Activated CD4-positive, alpha-beta T cell treated with anti-CD3 and anti-CD28 coated beads for 36 hours (primary cell): ENCODE results near the gene KAZN. TPM values are rescaled to one million over a fixed set of nuclear protein-coding genes. Genes with fewer than 3 reads are reported as not detected.

ENCODE experiments used
- ATAC-seq: fragments of 200-7000 bp; cut with Tn5 transposase; one replicate; pipeline ENCODE4 v1.10.0; 2021; ENCODE audit warnings: mild to moderate bottlenecking, moderate library complexity
- CTCF ChIA-PET: fragments of 350-600 bp; sonication (Branson Sonifier 250); formaldehyde crosslinking; loops from one replicate; lab custom pipeline; 2021; ENCODE audit warnings: antibody characterized with exemption; lab: Charles Lee
- POLR2A ChIA-PET: fragments of 350-600 bp; sonication (Branson Sonifier 250); formaldehyde crosslinking; loops from one replicate; lab custom pipeline; 2021; ENCODE audit warnings: antibody characterized with exemption, inconsistent platforms; lab: Charles Lee
- DNase-seq: peaks from one replicate; pipeline ENCODE4 v3.0.0-alpha.2; 2020
- H3K27ac Mint-ChIP-seq: one replicate; pipeline ENCODE4 v1.8.0; 2021; ENCODE audit warnings: mixed read lengths
- H3K27me3 Mint-ChIP-seq: one replicate; pipeline ENCODE4 v1.8.0; 2021; ENCODE audit warnings: mixed read lengths
- H3K36me3 Mint-ChIP-seq: one replicate; pipeline ENCODE4 v1.8.0; 2021; ENCODE audit warnings: low read depth, mixed read lengths
- H3K4me1 Mint-ChIP-seq: one replicate; pipeline ENCODE4 v1.8.0; 2021; ENCODE audit warnings: mixed read lengths
- H3K4me3 Mint-ChIP-seq: one replicate; pipeline ENCODE4 v1.8.0; 2021; ENCODE audit warnings: mild to moderate bottlenecking, moderate library complexity, mixed read lengths
- H3K9me3 Mint-ChIP-seq: one replicate; pipeline ENCODE4 v1.8.0; 2021; ENCODE audit warnings: low read depth, mixed read lengths
- intact Hi-C, 2 experiments: fragments of 100-400 bp; cut with DNase I in 1 of 2; cut with micrococcal nuclease in 1 of 2; formaldehyde crosslinking; loops; one replicate each; pipeline versions ENCODE4 v1.14.2 to v1.15.1; 2022 to 2024; cut with DNase I, micrococcal nuclease
- total RNA-seq, 2 experiments: library from RNA; stranded (reverse); gene quantifications; one replicate each; pipeline ENCODE4 v1.2.3, GENCODE V29; 2021

The KAZN gene
- total RNA-seq, 2 experiments from 2014 or later = 0.89 to 0.90 TPM

DNA sequence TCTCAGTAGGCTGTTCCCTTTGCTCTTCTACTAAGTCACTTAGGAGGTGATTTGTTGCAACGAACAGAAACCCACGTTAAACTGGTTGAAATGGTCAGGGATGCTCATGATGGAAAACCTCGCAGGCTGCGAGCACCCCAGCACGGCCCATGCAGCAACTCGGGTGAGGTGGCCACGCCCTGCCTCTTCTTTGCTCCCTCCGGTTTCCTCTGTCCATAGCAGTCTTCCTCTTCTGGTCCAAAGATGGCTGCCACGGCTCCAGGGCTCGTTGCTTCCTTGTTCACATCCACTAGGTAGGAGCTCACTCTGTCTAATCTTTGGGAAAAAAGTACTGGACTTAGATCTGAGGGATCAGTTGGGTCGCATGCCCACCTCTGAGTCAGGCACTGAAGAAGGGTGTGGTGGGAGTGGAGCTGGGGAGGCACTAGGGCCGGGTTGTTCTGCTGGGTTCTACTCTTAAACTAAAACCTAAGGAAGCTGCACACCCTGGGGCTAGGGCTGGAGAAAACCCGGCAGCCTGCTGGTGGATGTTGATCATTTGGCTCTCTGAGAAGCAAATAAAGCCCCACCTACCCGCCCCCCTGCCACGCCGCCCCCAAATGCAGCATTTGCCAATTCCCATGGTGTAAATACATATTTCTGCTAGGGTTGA lies 31.0 kb downstream of the KAZN start:
- CTCF ChIA-PET = no interaction called here
- DNase-seq (no peak), ATAC-seq (no peak)
- Mint-ChIP-seq H3K36me3 (no peaks in the 10 kb centered on the region), H3K4me3 (no peak overlapping the region), H3K27ac (no peak overlapping the region), H3K4me1 (no peaks in the 10 kb centered on the region), H3K27me3 (no peaks in the 10 kb centered on the region), H3K9me3 (no peaks in the 10 kb centered on the region)
- POLR2A ChIA-PET = interaction anchor here (0.7 kb wide), 1 partner anchor 380 kb away, joined by 10 read pairs; no protein-coding TSS in a partner anchor
- intact Hi-C loops = no loop called here

GRCh38 chr1:14630986-14631385 lies 32.5 kb downstream of the KAZN start:
- Mint-ChIP-seq H3K36me3 (no peaks in the 10 kb centered on the region), H3K4me3 (no peak overlapping the region), H3K27ac (no peak overlapping the region), H3K4me1 (no peaks in the 10 kb centered on the region), H3K27me3 (no peaks in the 10 kb centered on the region), H3K9me3 (no peaks in the 10 kb centered on the region)
- DNase-seq (no peak), ATAC-seq (no peak)
- ChIA-PET POLR2A (no interaction called here), CTCF (no interaction called here)
- intact Hi-C loops = no loop called here

GRCh38 chr1:14631421-14631820 lies 32.9 kb downstream of the KAZN start:
- ChIA-PET CTCF (no interaction called here), POLR2A (no interaction called here)
- intact Hi-C loops = no loop called here
- Mint-ChIP-seq H3K27me3 (no peaks in the 10 kb centered on the region), H3K4me3 (no peak overlapping the region), H3K9me3 (no peaks in the 10 kb centered on the region), H3K4me1 (no peaks in the 10 kb centered on the region), H3K36me3 (no peaks in the 10 kb centered on the region), H3K27ac (no peak overlapping the region)
- DNase-seq (no peak), ATAC-seq (no peak)

- H3K4me3 Mint-ChIP-seq = no peak overlapping the region
- ChIA-PET POLR2A (no interaction called here), CTCF (no interaction called here)
- DNase-seq = no peak
- no peak for ATAC-seq
- intact Hi-C loops = no loop called here
- no peaks in the 10 kb centered on the region for H3K27me3 Mint-ChIP-seq
- H3K36me3 Mint-ChIP-seq = no peaks in the 10 kb centered on the region
- H3K4me1 Mint-ChIP-seq = no peaks in the 10 kb centered on the region
- no peaks in the 10 kb centered on the region for H3K9me3 Mint-ChIP-seq
- H3K27ac Mint-ChIP-seq = no peak overlapping the region
Observed at GRCh38 chr1:14634486-14634885, 36.0 kb downstream of the KAZN start.

GRCh38 chr1:14635421-14635820 lies 36.9 kb downstream of the KAZN start:
- no peak for ATAC-seq
- CTCF ChIA-PET = no interaction called here
- POLR2A ChIA-PET = no interaction called here
- Mint-ChIP-seq H3K27ac (no peak overlapping the region), H3K27me3 (no peaks in the 10 kb centered on the region), H3K36me3 (no peaks in the 10 kb centered on the region), H3K9me3 (no peaks in the 10 kb centered on the region), H3K4me3 (no peak overlapping the region), H3K4me1 (no peaks in the 10 kb centered on the region)
- intact Hi-C loops = no loop called here
- DNase-seq = no peak

GRCh38 chr1:14636897-14637632 lies 38.6 kb downstream of the KAZN start:
- intact Hi-C loops = no loop called here
- Mint-ChIP-seq H3K27me3 (no peaks in the 10 kb centered on the region), H3K9me3 (peaks cover 7% of the 10 kb centered on the region), H3K4me3 (no peak overlapping the region), H3K36me3 (no peaks in the 10 kb centered on the region), H3K27ac (no peak overlapping the region), H3K4me1 (no peaks in the 10 kb centered on the region)
- DNase-seq (no peak), ATAC-seq (no peak)
- ChIA-PET POLR2A (no interaction called here), CTCF (no interaction called here)

GRCh38 chr1:14639291-14640050 lies 41.0 kb downstream of the KAZN start:
- ChIA-PET POLR2A (no interaction called here), CTCF (interaction anchor here (0.8 kb wide), 1 partner anchor 46 kb away, joined by 3 read pairs; no protein-coding TSS in a partner anchor)
- peaks cover 9% of the 10 kb centered on the region for H3K9me3 Mint-ChIP-seq
- no peak for ATAC-seq
- no peaks in the 10 kb centered on the region for H3K36me3 Mint-ChIP-seq
- intact Hi-C loops = no loop called here
- H3K27me3 Mint-ChIP-seq = no peaks in the 10 kb centered on the region
- no peak overlapping the region for H3K4me3 Mint-ChIP-seq
- H3K27ac Mint-ChIP-seq = no peak overlapping the region
- H3K4me1 Mint-ChIP-seq = no peaks in the 10 kb centered on the region
- no peak for DNase-seq

DNA sequence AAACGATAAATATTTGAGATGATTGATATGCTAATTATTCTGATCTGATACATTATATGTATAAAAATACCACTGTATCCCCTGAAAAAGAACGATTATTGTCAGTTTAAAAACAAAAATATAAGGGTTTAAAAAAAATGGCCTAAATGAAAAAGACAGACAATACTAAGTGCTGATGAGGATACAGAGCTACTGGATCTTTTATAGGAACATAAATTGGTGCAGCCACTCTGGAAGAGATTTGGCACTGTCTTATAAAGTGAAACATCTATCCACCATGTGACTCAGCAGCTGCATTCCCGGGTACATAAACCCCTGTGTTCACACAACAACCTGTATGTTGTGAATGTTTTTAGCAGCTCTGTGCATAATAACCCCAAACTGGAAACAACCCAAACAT lies 44.2 kb downstream of the KAZN start:
- Mint-ChIP-seq H3K4me1 (no peaks in the 10 kb centered on the region), H3K4me3 (no peak overlapping the region), H3K27me3 (no peaks in the 10 kb centered on the region), H3K9me3 (peaks cover 15% of the 10 kb centered on the region), H3K27ac (no peak overlapping the region), H3K36me3 (no peaks in the 10 kb centered on the region)
- intact Hi-C loops = no loop called here
- DNase-seq = no peak
- no peak for ATAC-seq
- ChIA-PET CTCF (no interaction called here), POLR2A (no interaction called here)

GRCh38 chr1:14646973-14647372 lies 48.5 kb downstream of the KAZN start:
- ChIA-PET CTCF (no interaction called here), POLR2A (no interaction called here)
- H3K27ac Mint-ChIP-seq = no peak overlapping the region
- H3K4me1 Mint-ChIP-seq = no peaks in the 10 kb centered on the region
- peaks cover 9% of the 10 kb centered on the region for H3K9me3 Mint-ChIP-seq
- DNase-seq = no peak
- intact Hi-C loops = no loop called here
- no peak for ATAC-seq
- H3K36me3 Mint-ChIP-seq = no peaks in the 10 kb centered on the region
- no peaks in the 10 kb centered on the region for H3K27me3 Mint-ChIP-seq
- no peak overlapping the region for H3K4me3 Mint-ChIP-seq

DNA sequence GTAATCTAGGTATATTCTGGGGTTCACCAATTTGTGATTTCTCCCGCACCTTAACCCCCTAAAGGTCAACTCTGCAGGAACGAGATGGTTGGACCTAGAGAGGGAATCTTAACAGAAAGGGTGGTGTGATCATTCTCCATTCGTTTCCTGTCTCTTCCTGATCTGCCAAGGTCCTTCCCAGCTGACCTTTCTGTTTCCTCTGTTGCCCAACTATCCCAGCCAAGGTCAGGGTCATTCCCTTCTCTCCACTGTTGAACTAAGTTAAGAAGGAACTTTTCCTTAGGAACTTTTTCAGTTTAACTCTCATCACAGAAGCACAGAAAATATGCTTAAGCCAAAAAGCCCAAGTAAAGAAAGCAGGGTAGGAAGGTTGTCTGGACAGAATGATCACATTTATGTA lies 49.3 kb downstream of the KAZN start:
- POLR2A ChIA-PET = no interaction called here
- DNase-seq = no peak
- no peak for ATAC-seq
- Mint-ChIP-seq H3K27me3 (no peaks in the 10 kb centered on the region), H3K36me3 (no peaks in the 10 kb centered on the region), H3K4me3 (no peak overlapping the region), H3K27ac (no peak overlapping the region), H3K4me1 (no peaks in the 10 kb centered on the region), H3K9me3 (peaks cover 9% of the 10 kb centered on the region)
- CTCF ChIA-PET = no interaction called here
- intact Hi-C loops = no loop called here

GRCh38 chr1:14648391-14648790 lies 49.9 kb downstream of the KAZN start:
- H3K27me3 Mint-ChIP-seq = peaks cover 3% of the 10 kb centered on the region
- no peak overlapping the region for H3K4me3 Mint-ChIP-seq
- no peaks in the 10 kb centered on the region for H3K4me1 Mint-ChIP-seq

More at GRCh38 chr1:14648391-14648790, 49.9 kb downstream of the KAZN start:
- H3K27ac Mint-ChIP-seq = no peak overlapping the region
- H3K9me3 Mint-ChIP-seq = peaks cover 6% of the 10 kb centered on the region
- H3K36me3 Mint-ChIP-seq = no peaks in the 10 kb centered on the region
- CTCF ChIA-PET = no interaction called here
- ATAC-seq = no peak
- POLR2A ChIA-PET = no interaction called here
- DNase-seq = no peak
- intact Hi-C loops = no loop called here
